Endothelial cell (in vitro differentiated cells): Measurements from ENCODE around the gene SLAMF9. TPM values are rescaled to one million over a fixed set of nuclear protein-coding genes. Genes with fewer than 3 reads are reported as not detected.

Experiments used
- DNase-seq: peaks from one replicate; pipeline ENCODE4 v3.0.0; 2021; ENCODE audit warnings: low spot score
- H3K27ac Mint-ChIP-seq: one replicate; pipeline ENCODE4 v1.8.0; 2021; ENCODE audit warnings: mixed read lengths, inconsistent platforms; ENCODE audit not compliant: unreplicated experiment
- H3K27me3 Mint-ChIP-seq: one replicate; pipeline ENCODE4 v1.8.0; 2021; ENCODE audit warnings: mild to moderate bottlenecking, moderate library complexity, mixed read lengths, inconsistent platforms; ENCODE audit not compliant: unreplicated experiment
- H3K36me3 Mint-ChIP-seq: one replicate; pipeline ENCODE4 v1.8.0; 2021; ENCODE audit warnings: mild to moderate bottlenecking, low read depth, mixed read lengths, inconsistent platforms; ENCODE audit not compliant: unreplicated experiment
- H3K4me1 Mint-ChIP-seq: one replicate; pipeline ENCODE4 v1.8.0; 2021; ENCODE audit warnings: mild to moderate bottlenecking, mixed read lengths, inconsistent platforms; ENCODE audit not compliant: unreplicated experiment
- H3K4me3 Mint-ChIP-seq: one replicate; pipeline ENCODE4 v1.8.0; 2021; ENCODE audit warnings: mild to moderate bottlenecking, mixed read lengths, inconsistent platforms; ENCODE audit not compliant: unreplicated experiment
- H3K9me3 Mint-ChIP-seq: one replicate; pipeline ENCODE4 v1.8.0; 2021; ENCODE audit warnings: mixed read lengths, inconsistent platforms; ENCODE audit not compliant: unreplicated experiment
- CTCF ChIP-seq: fragments of 200-600 bp; sonication (generic); IDR thresholded peaks from one replicate; pipeline ENCODE4 v1.5.0; 2021; ENCODE audit warnings: antibody characterized with exemption; ENCODE audit not compliant: unreplicated experiment
- total RNA-seq: library from RNA; stranded (reverse); fragmentation: NEBNext Ultra II Directional; extraction: Animal tissue kit (Norgen Biotek cat#: 25700); gene quantifications from one replicate; pipeline ENCODE4 v1.2.1, GENCODE V29; 2021; ENCODE audit not compliant: unreplicated experiment

Gene SLAMF9
- total RNA-seq, 1 donor from 2014 or later, result not detected

GRCh38 chr1:159933347-159933746, 20.7 kb downstream of the SLAMF9 start:
- TF ChIP-seq CTCF, result no peak
- Mint-ChIP-seq H3K27me3 (peaks cover 18% of the 10 kb centered on the region), H3K27ac (peak overlapping the region; percentile 30), H3K4me1 (no peaks in the 10 kb centered on the region), H3K36me3 (peaks cover 16% of the 10 kb centered on the region), H3K4me3 (no peak overlapping the region), H3K9me3 (no peaks in the 10 kb centered on the region)
- no peak for DNase-seq

DNA sequence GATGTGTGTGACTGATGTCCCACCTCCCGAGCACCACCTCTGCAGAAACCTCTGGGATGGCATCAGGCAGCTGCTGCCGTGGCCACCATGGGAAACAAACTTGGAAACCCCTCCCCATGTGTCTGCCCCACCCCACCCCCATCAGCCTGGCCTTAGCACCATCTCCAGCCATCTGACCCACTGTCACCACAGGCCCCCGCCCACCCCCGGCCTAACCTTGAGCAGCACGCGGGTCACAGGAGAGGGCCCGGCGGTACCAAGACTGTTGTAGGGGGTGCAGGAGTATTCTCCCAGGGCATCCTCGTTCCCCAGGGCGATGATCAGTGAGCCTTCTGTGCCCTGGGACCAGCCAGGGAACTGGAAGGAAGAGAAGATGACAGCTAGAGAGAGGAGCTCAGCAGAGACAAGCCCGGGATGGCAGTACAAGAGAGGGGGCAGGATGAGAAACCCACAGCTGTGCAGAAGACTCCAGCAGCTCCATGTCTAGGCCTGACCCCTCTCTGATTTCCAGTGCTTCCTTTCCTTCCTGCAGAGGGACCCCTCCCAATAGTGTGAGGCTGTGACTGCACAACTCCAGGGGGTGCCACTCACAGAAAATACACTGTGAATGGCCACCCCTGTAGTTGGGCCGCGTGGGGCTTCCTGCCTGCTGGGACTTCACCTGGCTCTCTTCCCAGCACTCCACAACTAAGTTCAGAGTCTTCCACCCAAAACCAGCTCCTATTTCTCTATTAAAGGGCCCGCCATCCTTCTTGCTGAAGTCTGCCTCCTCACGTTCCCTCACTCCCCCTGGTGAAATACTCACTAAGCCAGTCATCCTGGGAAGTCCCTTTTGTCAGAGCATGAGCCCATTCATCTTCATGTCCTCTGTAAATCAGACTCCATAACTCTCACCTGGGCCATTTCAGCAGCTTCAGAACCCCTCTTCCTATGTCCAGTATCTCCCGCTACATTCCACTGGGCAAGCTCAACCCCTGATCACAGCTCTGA, 21.4 kb downstream of the SLAMF9 start:
- Mint-ChIP-seq H3K27me3 (peaks cover 18% of the 10 kb centered on the region), H3K36me3 (peaks cover 16% of the 10 kb centered on the region), H3K4me1 (no peaks in the 10 kb centered on the region), H3K9me3 (no peaks in the 10 kb centered on the region), H3K4me3 (no peak overlapping the region), H3K27ac (peak overlapping the region; percentile 30)
- DNase-seq, result no peak
- no peak for TF ChIP-seq CTCF

- no peak overlapping the region for H3K4me3 Mint-ChIP-seq
- H3K36me3 Mint-ChIP-seq, result peaks cover 16% of the 10 kb centered on the region
- no peaks in the 10 kb centered on the region for H3K4me1 Mint-ChIP-seq
- DNase-seq, result no peak
- TF ChIP-seq CTCF, result no peak
- H3K9me3 Mint-ChIP-seq, result no peaks in the 10 kb centered on the region
- H3K27me3 Mint-ChIP-seq, result peaks cover 18% of the 10 kb centered on the region
- H3K27ac Mint-ChIP-seq, result no peak overlapping the region
Measured at GRCh38 chr1:159931795-159932173, 22.3 kb downstream of the SLAMF9 start.

DNA sequence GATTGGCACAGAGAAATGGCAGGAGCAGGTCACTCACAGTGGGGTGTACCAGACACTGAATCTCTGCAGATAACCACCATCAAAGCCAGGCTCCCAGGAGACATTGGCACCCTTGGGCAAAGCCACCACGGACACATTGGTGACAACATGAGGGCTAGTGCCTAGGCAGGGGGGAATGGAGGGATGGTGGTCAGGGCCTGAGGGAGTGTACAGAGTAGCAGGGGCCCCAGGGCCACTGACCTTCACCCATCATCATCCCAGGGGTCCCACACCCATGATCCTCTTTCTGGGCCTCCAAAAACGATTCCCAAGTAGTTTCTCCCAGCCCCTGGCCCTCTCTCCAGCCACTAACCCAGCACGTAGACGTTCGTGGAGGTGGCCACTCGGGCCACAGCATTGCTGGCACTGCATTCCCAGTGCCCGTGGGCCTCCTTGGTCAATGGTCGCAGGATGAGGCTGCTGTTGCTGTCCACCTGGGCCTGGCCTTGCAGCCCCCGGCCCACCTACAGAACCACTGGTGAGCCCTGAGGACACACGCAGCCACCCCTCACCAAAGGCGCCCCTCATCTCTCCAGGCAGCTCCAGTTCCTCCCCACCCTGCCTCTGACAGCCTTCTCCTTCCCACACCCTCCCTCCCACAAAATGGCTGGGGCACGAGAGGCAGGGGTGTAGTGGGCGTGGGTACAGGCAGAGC, 22.8 kb downstream of the SLAMF9 start:
- peaks cover 1% of the 10 kb centered on the region for H3K4me1 Mint-ChIP-seq
- TF ChIP-seq CTCF, result no peak
- no peaks in the 10 kb centered on the region for H3K9me3 Mint-ChIP-seq
- DNase-seq, result no peak
- H3K36me3 Mint-ChIP-seq, result peaks cover 16% of the 10 kb centered on the region
- H3K4me3 Mint-ChIP-seq, result no peak overlapping the region
- no peak overlapping the region for H3K27ac Mint-ChIP-seq
- peaks cover 19% of the 10 kb centered on the region for H3K27me3 Mint-ChIP-seq

DNA sequence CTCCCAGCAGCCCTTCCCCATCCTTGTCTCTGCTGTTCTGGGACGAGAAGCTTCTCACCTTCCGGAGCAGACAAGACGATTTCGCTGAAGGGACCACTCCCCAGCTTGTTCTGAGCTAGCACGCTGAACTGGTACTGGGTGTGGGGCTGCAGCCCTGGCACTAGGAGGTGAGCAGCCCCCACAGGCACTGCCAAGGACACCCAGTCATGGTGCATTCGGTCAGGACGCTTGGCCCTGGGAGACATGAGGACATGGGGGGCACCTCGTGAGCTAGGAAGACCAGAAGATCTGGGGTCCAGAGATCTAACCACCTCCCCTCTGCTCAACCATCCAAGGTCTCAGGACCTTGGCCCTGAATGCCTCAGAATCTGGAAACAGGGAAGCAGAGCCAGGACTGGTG, 23.4 kb downstream of the SLAMF9 start:
- TF ChIP-seq CTCF, result no peak
- peaks cover 16% of the 10 kb centered on the region for H3K36me3 Mint-ChIP-seq
- no peak for DNase-seq
- peaks cover 23% of the 10 kb centered on the region for H3K27me3 Mint-ChIP-seq
- H3K4me3 Mint-ChIP-seq, result no peak overlapping the region
- no peaks in the 10 kb centered on the region for H3K9me3 Mint-ChIP-seq
- H3K4me1 Mint-ChIP-seq, result peaks cover 2% of the 10 kb centered on the region
- no peak overlapping the region for H3K27ac Mint-ChIP-seq
